DND-41 (cell line): ENCODE results near the gene ADORA2A.

ENCODE experiments used
- ATAC-seq: fragments of 200-7000 bp; cut with Tn5 transposase; 3 replicates; pipeline ENCODE4 v1.9.1; 2021; ENCODE audit warnings: low read depth; ENCODE audit not compliant: insufficient read depth
- DNase-seq: peaks from one replicate; pipeline ENCODE4 v3.0.0-alpha.2; 2020
- H2AFZ ChIP-seq: 2 replicates; pipeline ENCODE4 v1.6.0; 2012; ENCODE audit warnings: low read depth, low read length
- H3K27ac ChIP-seq: 2 replicates; pipeline ENCODE4 v1.5.1; 2012; ENCODE audit warnings: low read length, inconsistent platforms
- H3K27me3 ChIP-seq: fragments of 200-600 bp; sonication (generic); 2 replicates; pipeline ENCODE4 v1.6.0; 2012; ENCODE audit warnings: low read length, mild to moderate bottlenecking, inconsistent platforms; ENCODE audit not compliant: insufficient read depth, poor library complexity
- H3K36me3 ChIP-seq: 2 replicates; pipeline ENCODE4 v1.5.1; 2012; ENCODE audit warnings: low read length, inconsistent platforms; ENCODE audit not compliant: insufficient read depth
- H3K4me1 ChIP-seq: 2 replicates; pipeline ENCODE4 v1.5.1; 2012; ENCODE audit warnings: mild to moderate bottlenecking, low read length; ENCODE audit not compliant: insufficient read depth
- H3K4me2 ChIP-seq: 2 replicates; pipeline ENCODE4 v1.6.0; 2012; ENCODE audit warnings: mild to moderate bottlenecking, moderate library complexity, low read length, inconsistent platforms; ENCODE audit not compliant: insufficient read depth
- H3K4me3 ChIP-seq, 2 experiments: fragments of 200-600 bp in 1 of 2; shearing (Covaris generic) in 1 of 2; 2 replicates each; pipeline ENCODE4 v1.5.1; 2012 to 2016; ENCODE audit warnings: inconsistent platforms in 2 of 2, low read length in 2 of 2, mild to moderate bottlenecking in 2 of 2, low read depth in 1 of 2, moderate library complexity in 1 of 2
- H3K79me2 ChIP-seq: 2 replicates; pipeline ENCODE4 v1.6.0; 2012; ENCODE audit warnings: low read length, inconsistent platforms; ENCODE audit not compliant: insufficient read depth
- H3K9ac ChIP-seq: 2 replicates; pipeline ENCODE4 v1.6.0; 2012; ENCODE audit warnings: low read depth, mild to moderate bottlenecking, inconsistent platforms, low read length, moderate library complexity
- H3K9me3 ChIP-seq: 2 replicates; pipeline ENCODE4 v1.5.1; 2012; ENCODE audit warnings: low read length, moderate library complexity, mild to moderate bottlenecking, inconsistent platforms; ENCODE audit not compliant: insufficient read depth, severe bottlenecking
- H4K20me1 ChIP-seq: 2 replicates; pipeline ENCODE4 v1.6.0; 2012; ENCODE audit warnings: low read length; ENCODE audit not compliant: insufficient read depth
- CTCF ChIP-seq: IDR thresholded peaks from 2 replicates; pipeline ENCODE4 v1.5.1; 2012; ENCODE audit warnings: borderline replicate concordance, low read length, moderate library complexity, mild to moderate bottlenecking; ENCODE audit not compliant: poor library complexity, severe bottlenecking; ENCODE audit errors: extremely low read depth
- EZH2 ChIP-seq: IDR thresholded peaks from 3 replicates; pipeline ENCODE4 v1.6.1; 2012; ENCODE audit warnings: borderline replicate concordance, low read depth, mild to moderate bottlenecking, moderate library complexity, low read length, inconsistent platforms; ENCODE audit not compliant: severe bottlenecking

Gene ADORA2A

DNA sequence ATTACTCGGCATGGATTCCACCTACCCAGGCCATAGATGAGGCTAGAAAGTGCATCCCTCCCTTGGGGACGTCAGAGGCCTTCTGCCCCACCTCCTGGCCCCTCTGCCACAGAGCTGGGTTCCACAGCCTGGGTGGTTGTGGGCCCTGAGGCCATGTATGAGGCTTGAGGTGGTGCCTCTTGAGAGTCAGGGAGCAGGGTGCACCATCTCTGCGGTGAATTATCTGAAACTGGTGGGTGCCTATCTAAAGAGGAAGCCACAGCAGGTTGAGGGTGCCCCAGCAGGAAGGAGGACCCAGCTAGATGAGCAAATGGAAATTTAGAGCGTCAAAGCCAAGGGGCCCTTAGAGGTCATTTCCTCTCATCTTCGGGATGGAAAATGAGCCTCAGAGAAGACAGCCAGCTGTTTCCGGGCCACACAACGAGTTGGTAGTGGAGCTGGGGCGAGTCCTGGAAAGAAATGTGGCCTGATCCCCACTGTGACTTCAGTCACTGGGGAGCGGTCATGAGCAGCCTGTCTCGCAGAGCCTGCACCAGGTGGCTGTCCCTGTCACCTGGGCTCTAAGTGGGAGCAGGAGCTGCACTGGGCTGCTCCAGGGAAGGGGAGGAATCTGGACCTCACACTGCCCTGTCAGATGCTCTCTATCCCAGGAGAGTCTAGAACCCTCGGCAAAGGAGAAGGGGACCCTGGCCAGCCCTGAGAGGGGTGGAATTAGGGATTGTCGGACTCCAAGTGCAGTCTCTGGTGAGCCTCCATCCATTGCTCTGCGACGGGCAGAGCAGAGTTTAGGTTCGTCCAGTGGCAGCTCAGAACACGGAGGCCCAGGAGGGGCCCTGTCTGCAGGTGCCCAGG, 7.3 kb downstream of the ADORA2A start:
- Histone ChIP-seq H2AFZ (no peak overlapping the region), H3K9ac (peak overlapping the region; percentile 40), H3K9me3 (no peaks in the 10 kb centered on the region), H4K20me1 (peaks cover 4% of the 10 kb centered on the region; the same call in 1 of the 2 replicates), H3K27ac (peak overlapping the region; percentile 95), H3K79me2 (peaks cover 40% of the 10 kb centered on the region), H3K4me3 (no peak overlapping the region; a peak in 1 of 4 replicates), H3K4me2 (peak overlapping the region; percentile 41), H3K27me3 (no peaks in the 10 kb centered on the region), H3K4me1 (peaks cover 94% of the 10 kb centered on the region), H3K36me3 (peaks cover 20% of the 10 kb centered on the region)
- DNase-seq: peak; percentile 88
- ATAC-seq: peak; percentile 88
- TF ChIP-seq EZH2 (no peak), CTCF (no peak)

DNA sequence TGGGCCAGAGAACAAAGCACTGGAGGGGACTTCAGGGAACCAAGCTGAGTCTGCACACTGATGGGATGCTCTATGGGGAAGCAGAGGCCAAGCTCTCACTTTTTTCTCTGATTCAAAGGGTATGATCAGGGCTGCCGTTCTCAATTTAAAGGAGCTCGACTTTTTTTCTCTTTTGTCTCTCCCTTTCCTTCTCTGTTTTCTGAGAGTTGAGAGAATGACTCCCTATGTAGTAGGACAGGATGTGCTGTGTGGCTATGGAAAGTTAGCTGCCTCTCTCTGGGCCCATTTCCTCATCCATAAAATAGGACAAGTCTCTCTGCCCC, 7.9 kb downstream of the ADORA2A start:
- DNase-seq (no peak), ATAC-seq (no peak)
- H3K4me2 ChIP-seq: peak overlapping the region; percentile 29; the same call in 1 of the 2 replicates
- H3K79me2 ChIP-seq: peaks cover 36% of the 10 kb centered on the region
- peaks cover 88% of the 10 kb centered on the region for H3K4me1 ChIP-seq
- no peaks in the 10 kb centered on the region for H3K27me3 ChIP-seq
- H3K27ac ChIP-seq: peak overlapping the region; percentile 95
- peaks cover 20% of the 10 kb centered on the region for H3K36me3 ChIP-seq
- H2AFZ ChIP-seq: no peak overlapping the region
- H3K9me3 ChIP-seq: no peaks in the 10 kb centered on the region
- no peak for TF ChIP-seq EZH2
- TF ChIP-seq CTCF: no peak
- H4K20me1 ChIP-seq: peaks cover 4% of the 10 kb centered on the region; the same call in 1 of the 2 replicates
- no peak overlapping the region for H3K4me3 ChIP-seq
- peak overlapping the region; percentile 27 for H3K9ac ChIP-seq

DNA sequence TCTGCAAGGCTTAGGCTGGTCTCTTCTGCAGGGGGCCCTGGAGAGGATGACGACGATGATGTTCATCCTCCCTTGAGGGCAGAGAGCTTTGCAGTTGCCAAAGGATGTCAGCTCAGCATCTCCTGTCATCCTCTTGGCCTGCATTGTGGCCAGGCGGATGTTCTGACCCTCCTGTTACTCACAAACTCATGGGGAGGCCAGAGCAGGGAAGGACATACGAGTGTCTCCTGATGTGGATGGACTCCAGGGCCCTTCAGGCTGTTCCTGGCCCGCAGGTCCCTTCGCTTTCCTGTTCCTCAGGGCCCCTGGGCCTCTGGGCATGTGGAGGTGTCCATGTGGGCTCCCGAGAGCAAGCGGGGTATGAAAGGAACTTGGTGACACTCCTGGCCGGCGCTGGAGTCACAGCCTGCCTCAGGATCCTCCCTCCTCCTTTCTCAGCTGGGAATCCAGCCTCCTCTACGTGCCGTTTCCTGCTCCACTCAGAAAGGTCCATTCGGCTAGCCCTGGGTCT, 8.5 kb downstream of the ADORA2A start:
- no peak overlapping the region for H3K4me2 ChIP-seq
- H3K79me2 ChIP-seq: peaks cover 29% of the 10 kb centered on the region
- H3K9me3 ChIP-seq: no peaks in the 10 kb centered on the region
- peak overlapping the region; percentile 95 for H3K27ac ChIP-seq
- no peak overlapping the region for H2AFZ ChIP-seq
- DNase-seq (no peak), ATAC-seq (no peak)
- H3K36me3 ChIP-seq: peaks cover 25% of the 10 kb centered on the region
- H3K4me1 ChIP-seq: peaks cover 82% of the 10 kb centered on the region
- TF ChIP-seq CTCF: no peak
- no peak for TF ChIP-seq EZH2
- H3K4me3 ChIP-seq: no peak overlapping the region
- H4K20me1 ChIP-seq: peaks cover 4% of the 10 kb centered on the region; the same call in 1 of the 2 replicates
- peak overlapping the region; percentile 41; the same call in 1 of the 2 replicates for H3K9ac ChIP-seq
- H3K27me3 ChIP-seq: no peaks in the 10 kb centered on the region
